IPS-18a (cell line): ENCODE results near the gene USP34.
"Not testable (repeated sequence)": the region's sequence is repeated elsewhere in the genome, so short reads cannot be mapped to it uniquely, and the experiment has no call there.

Experiments
- H3K27ac ChIP-seq: one replicate; pipeline ENCODE4 v1.5.1; 2013; ENCODE audit warnings: low read length
- H3K27me3 ChIP-seq: one replicate; pipeline ENCODE4 v1.6.1; 2013; ENCODE audit warnings: mild to moderate bottlenecking, low read length; ENCODE audit not compliant: control insufficient read depth, insufficient read depth
- H3K36me3 ChIP-seq: one replicate; pipeline ENCODE4 v1.6.1; 2013; ENCODE audit warnings: low read depth, low read length; ENCODE audit not compliant: control insufficient read depth
- H3K4me1 ChIP-seq: one replicate; pipeline ENCODE4 v1.6.1; 2013; ENCODE audit warnings: low read depth, low read length; ENCODE audit not compliant: control insufficient read depth
- H3K4me3 ChIP-seq: one replicate; pipeline ENCODE4 v1.5.1; 2013; ENCODE audit warnings: low read length
- H3K9ac ChIP-seq: one replicate; pipeline ENCODE4 v1.6.1; 2013; ENCODE audit warnings: mild to moderate bottlenecking, low read length, moderate library complexity
- H3K9me3 ChIP-seq: one replicate; pipeline ENCODE4 v1.6.1; 2013; ENCODE audit warnings: low read depth, low read length; ENCODE audit not compliant: control insufficient read depth

The USP34 gene

DNA sequence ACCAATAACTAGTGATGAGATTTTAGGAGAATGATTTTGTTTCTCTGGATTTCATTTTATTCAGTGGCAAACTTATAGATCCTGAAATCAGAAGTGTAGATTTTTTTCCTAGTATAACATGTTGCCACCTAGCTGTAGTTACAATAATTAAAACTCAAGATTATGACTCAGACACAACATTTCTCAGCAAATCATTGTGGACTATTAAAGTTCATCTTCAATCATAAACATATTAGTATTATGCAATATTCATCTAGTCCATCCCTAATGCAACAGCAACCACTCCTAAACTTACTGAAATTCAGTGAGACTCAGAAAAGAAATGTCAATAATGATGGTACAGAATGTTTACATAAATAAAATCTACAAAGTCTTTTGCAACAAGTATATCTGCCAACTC, 51.3 kb downstream of the USP34 start:
- Histone ChIP-seq H3K9me3 (no peaks in the 10 kb centered on the region), H3K27ac (no peak overlapping the region), H3K4me3 (no peak overlapping the region), H3K27me3 (no peaks in the 10 kb centered on the region), H3K4me1 (no peaks in the 10 kb centered on the region), H3K9ac (no peak overlapping the region), H3K36me3 (peaks cover 5% of the 10 kb centered on the region)

- H3K9me3 ChIP-seq = no peaks in the 10 kb centered on the region
- peaks cover 5% of the 10 kb centered on the region for H3K36me3 ChIP-seq
- no peaks in the 10 kb centered on the region for H3K4me1 ChIP-seq
- H3K27ac ChIP-seq = no peak overlapping the region
- no peak overlapping the region for H3K9ac ChIP-seq
- H3K4me3 ChIP-seq = no peak overlapping the region
- no peaks in the 10 kb centered on the region for H3K27me3 ChIP-seq
These were observed 51.8 kb downstream of the USP34 start for GRCh38 chr2:61419129-61419528.

DNA sequence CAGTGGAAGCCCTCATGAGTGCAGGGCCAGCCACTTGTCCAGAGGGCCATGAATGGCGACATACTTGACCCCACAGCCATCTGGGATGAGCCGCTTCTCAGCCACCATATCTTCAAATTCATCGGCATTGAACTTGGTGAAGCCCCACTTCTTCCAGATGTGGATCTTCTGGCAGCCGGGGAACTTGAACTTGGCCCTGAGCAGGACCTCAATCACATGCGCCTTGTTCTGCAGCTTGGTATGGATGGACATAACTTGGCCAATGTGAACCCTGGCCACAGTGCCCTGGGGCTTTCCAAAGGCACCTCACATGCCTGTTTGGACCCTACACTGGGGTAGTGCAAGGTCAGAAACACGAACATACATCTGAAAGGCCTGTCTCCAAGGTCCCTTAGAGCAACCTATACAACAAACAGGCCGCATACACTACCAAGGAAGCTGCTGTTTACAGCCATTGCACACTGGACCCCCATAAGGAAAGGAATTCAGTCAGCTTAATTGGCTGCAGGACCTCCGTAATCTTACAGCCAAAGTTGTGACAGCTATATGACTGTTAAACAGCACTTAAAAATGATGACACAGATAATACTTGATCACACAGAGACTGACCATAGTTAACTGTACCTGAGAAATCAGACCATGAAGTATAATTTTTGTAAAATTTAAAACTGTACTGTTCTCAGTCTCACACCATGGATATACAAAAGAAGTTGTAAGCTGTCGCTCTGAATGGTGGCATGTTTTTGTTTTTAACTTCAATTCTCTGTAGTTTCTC, 53.8 kb downstream of the USP34 start:
- Histone ChIP-seq H3K4me1 (no peaks in the 10 kb centered on the region), H3K36me3 (peaks cover 5% of the 10 kb centered on the region), H3K9ac (no peak overlapping the region), H3K9me3 (no peaks in the 10 kb centered on the region), H3K27me3 (no peaks in the 10 kb centered on the region), H3K4me3 (no peak overlapping the region), H3K27ac (no peak overlapping the region)

GRCh38 chr2:61415265-61415664, 55.6 kb downstream of the USP34 start:
- Histone ChIP-seq H3K9me3 (no peaks in the 10 kb centered on the region), H3K27ac (no peak overlapping the region), H3K4me3 (no peak overlapping the region), H3K27me3 (no peaks in the 10 kb centered on the region), H3K4me1 (no peaks in the 10 kb centered on the region), H3K9ac (no peak overlapping the region), H3K36me3 (peaks cover 5% of the 10 kb centered on the region)

GRCh38 chr2:61414674-61415073, 56.2 kb downstream of the USP34 start:
- peaks cover 5% of the 10 kb centered on the region for H3K36me3 ChIP-seq
- no peaks in the 10 kb centered on the region for H3K4me1 ChIP-seq
- no peak overlapping the region for H3K4me3 ChIP-seq
- no peak overlapping the region for H3K27ac ChIP-seq
- no peaks in the 10 kb centered on the region for H3K27me3 ChIP-seq
- no peaks in the 10 kb centered on the region for H3K9me3 ChIP-seq
- H3K9ac ChIP-seq = no peak overlapping the region

DNA sequence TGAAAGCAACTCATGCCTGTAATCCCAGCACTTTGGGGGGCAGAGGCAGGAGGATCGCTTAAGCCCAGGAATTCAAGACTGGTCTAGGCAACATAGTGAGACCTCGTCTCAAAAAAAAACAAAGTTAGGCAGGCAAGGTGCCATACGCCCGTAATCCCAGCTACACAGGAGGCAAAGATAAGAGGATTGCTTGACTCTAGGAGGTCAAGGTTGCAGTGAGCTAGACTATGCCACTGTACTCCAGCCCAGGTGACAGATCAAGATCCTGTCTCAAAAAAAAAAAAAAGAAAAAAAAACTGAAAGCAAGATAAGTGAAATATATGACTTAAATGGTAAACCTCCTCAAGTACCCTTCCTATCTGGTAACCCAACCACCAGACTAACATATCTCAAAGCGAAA, 59.8 kb downstream of the USP34 start:
- Histone ChIP-seq H3K27ac (no peak overlapping the region), H3K4me3 (no peak overlapping the region), H3K4me1 (no peaks in the 10 kb centered on the region), H3K9ac (no peak overlapping the region), H3K27me3 (no peaks in the 10 kb centered on the region), H3K36me3 (no peaks in the 10 kb centered on the region), H3K9me3 (no peaks in the 10 kb centered on the region)

DNA sequence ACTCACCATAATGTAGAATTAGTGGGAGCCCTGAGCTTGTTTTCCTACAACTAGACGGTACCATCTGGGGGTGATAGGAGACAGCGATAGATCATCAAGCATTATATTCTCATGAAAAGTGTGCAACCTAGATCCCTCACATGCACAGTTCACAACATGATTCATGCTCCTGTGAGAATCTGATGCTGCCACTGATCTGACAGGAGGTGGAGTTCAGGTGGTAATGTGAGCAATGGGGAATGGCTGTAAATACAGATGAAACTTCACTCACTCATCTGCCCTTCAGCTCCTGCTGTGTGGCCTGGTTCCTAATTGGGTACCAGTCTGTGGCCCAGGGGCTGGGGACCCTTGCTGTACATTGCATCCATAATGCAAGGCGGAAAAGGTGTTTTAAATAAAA, 60.7 kb downstream of the USP34 start:
- Histone ChIP-seq H3K9ac (no peak overlapping the region), H3K4me1 (no peaks in the 10 kb centered on the region), H3K4me3 (no peak overlapping the region), H3K9me3 (no peaks in the 10 kb centered on the region), H3K27me3 (no peaks in the 10 kb centered on the region), H3K36me3 (peaks cover 7% of the 10 kb centered on the region), H3K27ac (no peak overlapping the region)

DNA sequence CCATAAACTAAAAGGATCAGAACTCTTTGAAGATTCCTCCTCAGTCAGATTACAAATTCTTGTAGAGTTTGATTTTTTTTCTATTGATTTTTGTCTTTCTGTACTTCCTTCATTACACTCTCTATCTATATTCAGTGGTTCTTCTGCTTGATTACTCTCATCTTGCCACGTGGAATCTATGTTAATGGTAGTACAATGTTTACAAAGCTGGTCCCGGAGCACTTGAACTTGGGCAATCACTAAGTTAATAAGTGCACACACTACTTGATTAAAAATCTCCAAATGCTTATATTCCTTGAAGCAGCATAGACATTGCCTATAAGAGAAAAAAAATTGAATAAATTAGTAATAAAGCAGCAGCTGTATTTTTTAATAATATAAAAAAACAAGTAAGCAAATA, 65.1 kb downstream of the USP34 start:
- no peak overlapping the region for H3K27ac ChIP-seq
- no peaks in the 10 kb centered on the region for H3K27me3 ChIP-seq
- no peaks in the 10 kb centered on the region for H3K9me3 ChIP-seq
- H3K4me3 ChIP-seq = no peak overlapping the region
- no peak overlapping the region for H3K9ac ChIP-seq
- peaks cover 12% of the 10 kb centered on the region for H3K36me3 ChIP-seq
- H3K4me1 ChIP-seq = no peaks in the 10 kb centered on the region

- Histone ChIP-seq H3K27me3 (no peaks in the 10 kb centered on the region), H3K27ac (no peak overlapping the region), H3K4me3 (no peak overlapping the region), H3K36me3 (peaks cover 12% of the 10 kb centered on the region), H3K4me1 (no peaks in the 10 kb centered on the region), H3K9ac (no peak overlapping the region), H3K9me3 (no peaks in the 10 kb centered on the region)
These were observed 66.4 kb downstream of the USP34 start for GRCh38 chr2:61404438-61404837.

DNA sequence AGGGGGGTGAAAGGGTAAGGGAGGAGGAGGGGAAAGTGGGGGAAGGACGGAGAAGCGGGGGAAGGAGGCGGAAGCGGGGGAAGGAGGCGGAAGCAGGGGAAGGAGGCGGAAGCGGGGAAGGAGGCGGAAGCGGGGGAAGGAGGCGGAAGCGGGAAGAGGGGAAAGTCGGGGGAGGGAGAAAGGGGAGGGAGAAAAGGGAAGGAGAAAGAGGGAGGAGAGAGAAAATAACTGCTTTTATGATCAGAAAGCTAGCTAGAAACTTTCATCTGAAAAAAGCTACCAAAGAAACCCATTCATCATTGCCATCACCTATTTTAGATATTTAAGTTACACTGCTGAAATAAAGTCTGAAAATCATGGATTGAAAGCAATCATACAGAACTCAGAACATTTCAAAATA, 72.5 kb downstream of the USP34 start:
- H3K4me1 ChIP-seq = no peaks in the 10 kb centered on the region
- no peak overlapping the region for H3K4me3 ChIP-seq
- H3K9ac ChIP-seq = no peak overlapping the region
- H3K27me3 ChIP-seq = no peaks in the 10 kb centered on the region
- peaks cover 8% of the 10 kb centered on the region for H3K36me3 ChIP-seq
- no peaks in the 10 kb centered on the region for H3K9me3 ChIP-seq
- no peak overlapping the region for H3K27ac ChIP-seq

DNA sequence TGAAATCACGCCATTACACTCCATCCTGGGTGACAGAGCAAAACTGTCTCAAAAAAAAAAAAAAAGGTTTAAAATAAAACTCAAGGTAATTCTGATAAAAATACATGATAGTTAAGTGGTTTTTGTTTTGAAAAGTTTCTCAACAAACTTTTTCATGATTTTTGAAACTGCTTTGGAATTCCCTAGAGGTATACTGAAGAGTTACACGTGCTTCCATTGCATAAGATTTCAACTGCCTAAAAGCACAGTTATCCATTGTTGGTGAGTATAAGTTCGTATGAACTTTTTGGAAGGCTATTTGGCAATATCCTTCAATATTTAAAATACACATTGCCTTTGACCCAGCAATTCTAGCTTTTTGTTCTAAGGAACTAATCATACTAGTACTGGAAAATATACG, 74.9 kb downstream of the USP34 start:
- no peaks in the 10 kb centered on the region for H3K4me1 ChIP-seq

DNA sequence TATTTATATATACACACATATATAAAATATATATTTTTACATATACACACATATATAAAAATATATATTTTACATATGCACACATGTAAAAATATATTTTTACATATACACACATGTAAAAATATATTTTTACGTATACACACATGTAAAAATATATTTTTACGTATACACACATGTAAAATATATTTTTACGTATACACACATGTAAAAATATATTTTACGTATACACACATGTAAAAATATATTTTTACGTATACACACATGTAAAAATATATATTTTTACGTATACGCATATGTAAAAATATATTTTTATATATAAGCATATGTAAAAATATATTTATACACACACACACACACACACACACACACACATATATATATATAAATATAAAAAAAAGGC, 83.3 kb downstream of the USP34 start:
- H3K36me3 ChIP-seq, H3K9me3 ChIP-seq: not testable (repeated sequence)

More for the DNA sequence above, 74.9 kb downstream of the USP34 start:
- H3K36me3 ChIP-seq = peaks cover 8% of the 10 kb centered on the region
- H3K9ac ChIP-seq = no peak overlapping the region
- no peak overlapping the region for H3K27ac ChIP-seq
- no peaks in the 10 kb centered on the region for H3K9me3 ChIP-seq
- H3K4me3 ChIP-seq = no peak overlapping the region
- no peaks in the 10 kb centered on the region for H3K27me3 ChIP-seq

More for the DNA sequence above, 83.3 kb downstream of the USP34 start:
- not testable (repeated sequence) for H3K27me3 ChIP-seq, H3K4me1 ChIP-seq, H3K9ac ChIP-seq, H3K27ac ChIP-seq, H3K4me3 ChIP-seq
